Measurements from ENCODE around the gene FBXL20. TPM values are rescaled to one million over a fixed set of nuclear protein-coding genes. Genes with fewer than 3 reads are reported as not detected.
A peak's percentile ranks its signal among the peaks of the same experiment; 100 is the strongest.
"Not testable (repeated sequence)": the region's sequence is repeated elsewhere in the genome, so short reads cannot be mapped to it uniquely, and the experiment has no call there.

The FBXL20 gene
- total RNA-seq, 1 donor = 15.8 TPM

GRCh38 chr17:39402244-39402889 lies 941 bp upstream of the FBXL20 start:
- H3K9me3 ChIP-seq (ENCODE audit: low read depth, low read length) = no peaks in the 10 kb centered on the region
- no peaks in the 10 kb centered on the region for H3K27me3 ChIP-seq (ENCODE audit: insufficient read depth, low read length)
- peaks cover 13% of the 10 kb centered on the region for H3K4me1 ChIP-seq (ENCODE audit: insufficient read depth, low read length)
- peak overlapping the region; percentile 90 for H3K4me3 ChIP-seq (ENCODE audit: low read length)

DNA sequence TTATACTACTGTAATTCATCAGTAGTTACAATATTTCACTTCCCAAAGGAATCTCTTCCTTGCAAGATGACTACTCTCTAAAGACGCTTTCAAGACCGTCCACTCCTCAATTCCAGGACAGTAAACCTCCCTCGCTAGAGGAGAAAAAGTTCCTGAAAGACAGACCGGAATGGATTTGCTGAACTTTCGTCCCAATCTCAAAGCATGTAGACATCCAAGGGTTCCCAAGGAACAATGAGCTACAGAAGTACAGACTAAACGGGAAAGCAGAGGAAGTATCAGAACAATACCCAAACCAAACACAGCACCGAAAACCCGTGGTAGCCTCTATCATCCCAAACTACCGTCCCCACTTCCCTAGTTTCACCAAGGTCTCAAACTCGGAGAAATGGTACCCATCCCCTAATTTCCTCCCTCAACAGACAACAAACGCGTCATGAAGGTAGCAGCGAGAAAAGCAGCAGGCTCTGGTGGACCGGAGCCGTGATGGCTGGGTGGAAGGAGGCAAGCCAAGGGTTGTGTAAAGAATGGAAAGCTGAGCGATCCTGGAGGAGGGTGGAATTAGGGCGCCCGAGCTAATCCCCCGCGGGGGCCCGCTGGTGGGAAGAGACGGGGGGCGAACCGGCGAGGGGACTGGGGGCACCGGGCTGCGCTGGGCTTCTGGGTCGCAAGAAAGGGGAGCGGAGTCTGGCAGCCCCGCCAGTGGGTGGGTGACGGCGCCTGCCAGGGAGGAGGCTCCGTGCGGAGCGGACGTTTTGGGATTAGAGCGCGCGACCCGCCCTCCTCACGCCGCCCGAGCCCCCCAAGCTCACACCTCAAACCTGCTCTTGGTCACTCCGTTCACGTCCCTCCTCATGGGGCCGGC lies 647 bp downstream of the FBXL20 start:
- Histone ChIP-seq H3K4me1 (ENCODE audit: insufficient read depth, low read length) (peaks cover 13% of the 10 kb centered on the region), H3K27me3 (ENCODE audit: insufficient read depth, low read length) (no peaks in the 10 kb centered on the region), H3K9me3 (ENCODE audit: low read depth, low read length) (no peaks in the 10 kb centered on the region), H3K4me3 (ENCODE audit: low read length) (peak overlapping the region; percentile 90)

DNA sequence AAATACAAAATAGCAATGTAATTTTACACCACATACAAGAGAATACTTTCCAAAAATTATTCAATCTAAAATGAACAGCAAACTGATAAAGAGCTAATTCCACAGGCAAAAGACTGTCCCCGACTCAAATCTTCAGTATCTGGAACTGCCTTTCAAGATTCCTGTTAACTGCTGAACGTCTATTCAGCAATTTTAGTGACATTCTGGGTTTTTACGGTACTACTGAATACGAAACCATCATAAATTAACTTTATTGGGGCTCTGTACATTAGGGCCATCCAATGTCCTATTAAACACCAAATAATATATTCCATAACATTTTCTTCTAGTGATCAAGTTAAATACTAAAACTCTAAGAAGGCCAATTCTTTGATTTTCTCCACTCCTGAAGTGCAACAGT lies 1.6 kb downstream of the FBXL20 start:
- Histone ChIP-seq H3K4me1 (ENCODE audit: insufficient read depth, low read length) (peaks cover 13% of the 10 kb centered on the region), H3K27me3 (ENCODE audit: insufficient read depth, low read length) (no peaks in the 10 kb centered on the region), H3K9me3 (ENCODE audit: low read depth, low read length) (no peaks in the 10 kb centered on the region), H3K4me3 (ENCODE audit: low read length) (no peak overlapping the region)

DNA sequence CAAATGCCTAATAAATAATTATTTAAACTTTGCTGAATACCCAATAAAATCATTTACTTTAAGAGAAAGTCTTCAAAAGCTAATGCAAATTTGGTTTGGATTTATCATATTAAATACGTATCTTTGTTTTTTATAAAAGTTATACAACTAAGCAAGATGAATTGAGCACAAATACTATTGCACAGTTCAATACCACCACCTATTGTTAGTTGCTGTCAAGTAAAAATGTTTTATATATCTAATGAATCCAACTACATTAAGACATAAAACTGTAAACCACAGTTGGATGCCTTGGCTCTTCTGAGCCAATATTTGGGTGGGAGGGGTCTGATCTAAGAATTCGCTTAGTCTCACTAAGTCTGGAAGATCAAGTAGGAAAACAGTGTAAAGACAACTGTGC lies 7.7 kb downstream of the FBXL20 start:
- Histone ChIP-seq H3K27me3 (ENCODE audit: insufficient read depth, low read length) (no peaks in the 10 kb centered on the region), H3K9me3 (ENCODE audit: low read depth, low read length) (no peaks in the 10 kb centered on the region), H3K4me1 (ENCODE audit: insufficient read depth, low read length) (no peaks in the 10 kb centered on the region), H3K4me3 (ENCODE audit: low read length) (no peak overlapping the region)

- H3K4me3 ChIP-seq (ENCODE audit: low read length) = no peak overlapping the region
- no peaks in the 10 kb centered on the region for H3K9me3 ChIP-seq (ENCODE audit: low read depth, low read length)
- no peaks in the 10 kb centered on the region for H3K4me1 ChIP-seq (ENCODE audit: insufficient read depth, low read length)
- no peaks in the 10 kb centered on the region for H3K27me3 ChIP-seq (ENCODE audit: insufficient read depth, low read length)
These were observed 10.0 kb downstream of the FBXL20 start for GRCh38 chr17:39391448-39391847.

DNA sequence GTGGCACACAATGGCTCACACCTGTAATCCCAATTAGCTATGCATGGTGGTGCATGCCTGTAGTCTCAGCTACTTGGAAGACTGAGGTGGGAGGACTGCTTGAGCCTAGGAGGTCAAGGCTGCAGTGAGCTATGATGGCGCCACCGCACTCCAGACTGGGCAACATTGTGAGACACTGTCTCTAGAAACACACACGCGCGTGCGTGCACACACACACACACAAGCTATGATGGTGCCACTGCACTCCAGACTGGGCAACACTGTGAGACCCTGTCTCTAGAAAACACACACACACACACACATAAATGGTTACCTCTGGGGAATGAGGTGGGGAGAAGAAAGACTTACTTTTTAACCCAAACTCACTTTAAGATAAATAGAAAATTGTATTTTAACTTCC lies 16.4 kb downstream of the FBXL20 start:
- H3K4me3 ChIP-seq (ENCODE audit: low read length) = no peak overlapping the region

GRCh38 chr17:39380144-39380543 lies 21.3 kb downstream of the FBXL20 start:
- Histone ChIP-seq H3K4me3 (ENCODE audit: low read length) (no peak overlapping the region), H3K9me3 (ENCODE audit: low read depth, low read length) (no peaks in the 10 kb centered on the region)

More for the DNA sequence above, 16.4 kb downstream of the FBXL20 start:
- Histone ChIP-seq H3K27me3 (ENCODE audit: insufficient read depth, low read length) (no peaks in the 10 kb centered on the region), H3K9me3 (ENCODE audit: low read depth, low read length) (no peaks in the 10 kb centered on the region), H3K4me1 (ENCODE audit: insufficient read depth, low read length) (no peaks in the 10 kb centered on the region)

DNA sequence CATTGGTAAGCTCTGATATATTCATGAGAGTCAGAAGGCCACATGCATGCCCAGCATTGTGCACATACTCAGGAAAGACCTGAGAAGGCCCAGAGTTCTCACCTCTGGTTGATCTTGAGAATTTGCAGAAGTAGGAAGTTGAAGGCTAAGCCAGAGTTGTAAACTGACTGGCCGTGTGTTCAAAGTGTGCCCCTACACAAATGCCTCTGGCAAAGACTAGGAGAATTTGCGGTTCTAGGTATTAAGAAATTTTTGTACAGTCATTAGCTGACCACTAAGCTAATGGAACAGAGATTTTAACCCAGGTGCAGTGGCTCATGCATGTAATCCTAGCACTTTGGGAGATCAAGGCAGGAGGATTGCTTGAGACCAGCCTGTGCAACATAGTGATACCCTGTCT lies 25.0 kb downstream of the FBXL20 start:
- Histone ChIP-seq H3K4me1 (ENCODE audit: insufficient read depth, low read length) (peaks cover 13% of the 10 kb centered on the region), H3K4me3 (ENCODE audit: low read length) (no peak overlapping the region), H3K9me3 (ENCODE audit: low read depth, low read length) (no peaks in the 10 kb centered on the region), H3K27me3 (ENCODE audit: insufficient read depth, low read length) (no peaks in the 10 kb centered on the region)

More at GRCh38 chr17:39380144-39380543, 21.3 kb downstream of the FBXL20 start:
- H3K4me1 ChIP-seq (ENCODE audit: insufficient read depth, low read length) = peaks cover 13% of the 10 kb centered on the region
- no peaks in the 10 kb centered on the region for H3K27me3 ChIP-seq (ENCODE audit: insufficient read depth, low read length)

- H3K27me3 ChIP-seq (ENCODE audit: insufficient read depth, low read length); H3K9me3 ChIP-seq (ENCODE audit: low read depth, low read length); H3K4me3 ChIP-seq (ENCODE audit: low read length): not testable (repeated sequence)
- peaks cover 38% of the 10 kb centered on the region for H3K4me1 ChIP-seq (ENCODE audit: insufficient read depth, low read length)
These were observed 33.6 kb downstream of the FBXL20 start for GRCh38 chr17:39367805-39368204.

DNA sequence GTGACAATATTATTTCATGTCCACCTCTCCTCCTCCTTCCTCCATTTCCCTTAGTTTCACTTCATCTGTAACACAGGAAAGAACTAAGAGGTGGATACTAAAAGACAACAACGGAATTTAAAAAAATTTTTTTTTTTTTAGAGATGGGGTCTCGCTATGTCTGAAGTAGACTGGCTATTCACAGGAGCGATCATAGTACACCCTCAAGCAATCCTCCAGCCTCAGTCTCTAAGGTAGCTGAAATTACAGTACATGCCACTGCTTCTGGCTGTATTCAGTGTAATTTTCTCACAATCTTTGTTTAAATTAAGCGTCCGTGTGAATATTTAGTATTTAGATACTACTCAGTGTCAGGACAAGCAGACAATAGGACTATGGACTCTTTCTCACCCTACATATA lies 35.6 kb downstream of the FBXL20 start:
- no peak overlapping the region for H3K4me3 ChIP-seq (ENCODE audit: low read length)
- H3K9me3 ChIP-seq (ENCODE audit: low read depth, low read length) = no peaks in the 10 kb centered on the region
- H3K4me1 ChIP-seq (ENCODE audit: insufficient read depth, low read length) = peaks cover 53% of the 10 kb centered on the region
- no peaks in the 10 kb centered on the region for H3K27me3 ChIP-seq (ENCODE audit: insufficient read depth, low read length)

GRCh38 chr17:39365242-39365641 lies 36.2 kb downstream of the FBXL20 start:
- Histone ChIP-seq H3K27me3 (ENCODE audit: insufficient read depth, low read length) (no peaks in the 10 kb centered on the region), H3K4me3 (ENCODE audit: low read length) (no peak overlapping the region), H3K4me1 (ENCODE audit: insufficient read depth, low read length) (peaks cover 59% of the 10 kb centered on the region), H3K9me3 (ENCODE audit: low read depth, low read length) (no peaks in the 10 kb centered on the region)

DNA sequence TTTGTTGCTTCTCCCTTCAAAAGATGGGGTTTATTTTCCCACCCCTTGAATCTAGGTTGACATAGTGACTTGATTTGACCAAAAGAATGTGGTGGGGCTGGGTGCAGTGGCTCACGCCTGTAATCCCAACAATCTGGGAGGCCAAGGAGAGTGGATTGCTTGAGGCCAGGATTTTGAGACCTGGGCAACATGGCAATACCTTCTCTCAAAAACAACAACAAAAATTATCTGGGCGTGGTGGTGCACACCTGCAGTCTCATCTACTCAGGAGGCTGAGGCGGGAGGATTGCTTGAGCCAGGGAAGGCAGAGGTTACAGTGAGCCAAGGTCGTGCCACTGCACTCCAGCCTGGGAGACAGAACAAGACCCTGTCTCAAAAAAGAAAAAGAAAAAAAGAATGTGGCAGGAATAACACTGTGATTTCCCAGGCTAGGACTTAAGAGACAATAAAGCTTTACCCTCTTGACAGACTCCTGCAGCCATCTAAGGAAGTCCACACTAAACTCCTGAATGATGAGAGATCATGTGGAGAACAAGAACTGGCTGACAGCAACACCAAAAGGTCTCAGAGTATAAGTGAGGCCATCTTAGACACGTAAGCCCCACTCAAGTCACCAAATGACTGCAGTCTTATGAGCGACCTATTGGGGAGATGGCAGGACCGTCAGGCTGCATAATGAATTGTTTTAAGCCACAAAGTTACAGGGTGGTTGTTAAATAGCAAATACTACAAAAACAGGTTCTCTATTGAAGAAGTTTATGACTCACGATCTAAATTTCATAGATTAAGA lies 37.0 kb downstream of the FBXL20 start:
- H3K9me3 ChIP-seq (ENCODE audit: low read depth, low read length) = no peaks in the 10 kb centered on the region
- no peaks in the 10 kb centered on the region for H3K27me3 ChIP-seq (ENCODE audit: insufficient read depth, low read length)
- peaks cover 61% of the 10 kb centered on the region for H3K4me1 ChIP-seq (ENCODE audit: insufficient read depth, low read length)
- no peak overlapping the region for H3K4me3 ChIP-seq (ENCODE audit: low read length)

DNA sequence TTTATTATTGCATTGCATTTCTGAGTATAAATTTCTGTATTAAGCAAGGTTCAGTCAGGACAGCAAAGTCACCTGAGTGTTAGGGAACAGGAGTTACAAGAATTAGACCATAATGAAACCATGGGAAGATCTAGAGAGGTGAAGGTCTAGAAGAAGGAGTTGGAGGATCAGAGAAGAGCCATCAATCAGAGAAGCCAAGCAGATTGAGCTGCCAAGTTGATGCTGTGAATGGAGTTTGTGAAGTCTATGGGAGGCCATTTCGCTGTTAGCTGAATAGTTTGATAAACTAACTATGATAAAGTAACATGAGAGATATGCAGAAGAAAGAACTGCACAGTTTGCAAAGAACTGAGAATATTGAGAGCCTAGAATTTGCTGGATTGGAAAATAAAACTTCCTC lies 40.4 kb downstream of the FBXL20 start:
- Histone ChIP-seq H3K9me3 (ENCODE audit: low read depth, low read length) (no peaks in the 10 kb centered on the region), H3K27me3 (ENCODE audit: insufficient read depth, low read length) (no peaks in the 10 kb centered on the region), H3K4me1 (ENCODE audit: insufficient read depth, low read length) (peaks cover 61% of the 10 kb centered on the region), H3K4me3 (ENCODE audit: low read length) (no peak overlapping the region)

DNA sequence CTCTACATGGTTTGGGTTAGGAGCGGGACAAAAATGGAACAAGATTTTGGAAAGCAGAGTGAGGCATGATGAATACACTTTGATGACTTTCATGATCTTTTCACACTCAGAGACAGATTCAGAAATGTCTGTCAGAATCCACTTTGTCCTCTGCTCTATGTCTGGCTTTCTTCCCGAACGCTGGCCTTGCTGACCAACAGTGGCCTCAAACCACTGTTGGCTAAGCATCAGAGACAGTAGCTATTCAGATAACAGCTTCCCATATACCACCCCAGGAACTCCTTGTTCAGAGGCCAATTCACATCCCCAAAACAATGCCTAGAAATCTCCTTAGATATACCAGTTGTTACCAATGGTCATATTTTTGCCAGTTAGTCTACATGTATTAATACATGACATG lies 40.9 kb downstream of the FBXL20 start:
- H3K4me1 ChIP-seq (ENCODE audit: insufficient read depth, low read length) = peaks cover 56% of the 10 kb centered on the region
- no peaks in the 10 kb centered on the region for H3K27me3 ChIP-seq (ENCODE audit: insufficient read depth, low read length)
- no peak overlapping the region for H3K4me3 ChIP-seq (ENCODE audit: low read length)
- no peaks in the 10 kb centered on the region for H3K9me3 ChIP-seq (ENCODE audit: low read depth, low read length)

DNA sequence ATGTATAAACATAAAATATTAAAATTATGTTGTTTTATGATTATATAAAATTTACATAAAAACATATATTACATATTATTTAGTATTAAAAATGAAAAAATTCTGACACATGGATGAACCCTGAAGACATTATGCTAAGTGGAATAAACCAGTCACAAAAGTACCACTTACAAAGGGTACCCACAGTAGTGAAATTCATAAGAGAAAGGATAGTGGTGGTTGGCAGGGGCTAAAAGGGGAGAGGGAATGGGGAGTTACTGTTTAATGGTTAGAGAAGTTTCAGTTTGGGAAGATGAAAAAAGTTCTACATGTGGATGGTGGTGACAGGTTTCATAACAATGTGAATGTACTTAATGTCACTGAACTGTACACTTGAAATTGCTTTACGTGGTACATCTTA lies 41.4 kb downstream of the FBXL20 start:
- Histone ChIP-seq H3K4me1 (ENCODE audit: insufficient read depth, low read length) (peaks cover 51% of the 10 kb centered on the region), H3K4me3 (ENCODE audit: low read length) (no peak overlapping the region), H3K9me3 (ENCODE audit: low read depth, low read length) (no peaks in the 10 kb centered on the region), H3K27me3 (ENCODE audit: insufficient read depth, low read length) (no peaks in the 10 kb centered on the region)

All from mononuclear cell (primary cell).